CD4-positive, alpha-beta T cell treated with Interferon gamma for 1 hour (primary cell): ENCODE measurements around the gene MGAT4D.
"Not testable (repeated sequence)": the region's sequence is repeated elsewhere in the genome, so short reads cannot be mapped to it uniquely, and the experiment has no call there.

Experiments used
- DNase-seq: peaks from one replicate; pipeline ENCODE4 v3.0.0-alpha.2; 2020

The MGAT4D gene

DNA sequence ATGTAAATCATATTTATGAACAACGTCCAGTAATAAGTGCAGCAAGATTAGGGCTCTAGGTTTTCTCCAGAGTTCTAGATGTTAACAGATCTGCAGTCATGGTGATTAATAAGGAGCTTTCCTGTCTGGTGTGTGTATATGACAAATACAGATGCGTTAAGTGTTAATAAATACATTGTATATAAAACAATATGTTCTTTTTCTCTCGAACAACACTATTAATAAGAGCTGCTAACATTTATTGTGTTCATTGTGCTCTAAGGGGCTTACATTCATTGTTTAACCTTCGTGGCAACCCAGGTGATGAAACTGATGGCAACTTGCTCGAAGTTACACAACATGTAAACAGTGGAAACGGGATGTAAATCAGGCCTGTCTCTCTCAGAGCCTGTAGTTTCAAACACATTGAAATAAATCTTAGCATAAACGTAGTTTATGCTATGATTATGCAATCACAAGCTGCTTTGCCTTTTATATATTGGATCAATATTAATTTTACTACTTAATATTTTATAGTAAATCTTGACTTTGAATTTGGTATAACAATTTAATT is 70.1 kb downstream of the MGAT4D start:
- no peak for DNase-seq

DNA sequence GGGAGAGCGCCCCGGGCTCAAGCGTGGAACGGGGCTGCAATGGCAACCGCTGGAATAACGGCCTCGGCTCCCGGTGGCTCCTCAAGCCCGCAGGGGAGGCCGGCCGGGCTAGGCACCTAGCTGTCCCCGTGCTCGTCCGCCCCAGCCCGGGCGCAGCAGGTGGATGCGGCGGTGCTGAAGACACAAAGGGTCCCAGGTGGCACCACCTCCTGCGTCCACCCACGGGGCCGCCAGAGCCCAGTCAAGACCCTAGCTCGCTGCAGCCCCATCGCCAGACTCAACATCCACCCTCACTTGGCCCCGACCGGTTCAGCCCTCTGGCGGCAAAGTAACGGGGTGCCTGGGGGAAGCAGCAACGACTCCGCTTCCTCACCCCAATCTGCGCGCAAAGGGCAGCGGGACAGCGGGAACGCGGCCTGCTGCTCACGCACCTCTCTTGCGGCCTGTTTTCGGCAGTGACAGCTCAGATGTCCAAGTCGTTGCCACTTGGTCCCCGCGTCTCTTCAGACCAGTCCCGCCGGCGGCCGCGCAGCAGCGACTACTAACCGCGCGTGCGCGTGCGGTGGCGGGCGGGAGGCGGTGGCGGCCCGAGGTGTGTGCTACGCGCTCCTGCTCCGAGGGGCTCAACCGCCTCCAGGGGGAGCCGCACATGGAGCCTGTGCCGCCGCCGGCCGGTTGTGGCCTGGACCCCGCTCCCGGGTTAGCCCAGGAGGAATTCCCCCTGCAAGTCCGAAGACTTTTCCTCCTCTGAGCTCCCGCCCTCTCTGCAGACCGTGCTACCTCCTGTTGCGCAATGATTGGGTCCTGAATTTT is 70.8 kb downstream of the MGAT4D start, which contains the start of gene CLGN:
Gene CLGN (minus strand): TSS at position 543 of the 813 bp plus-strand sequence. CDS start 14,570 bp downstream, outside the sequence.
- peak; percentile 37 for DNase-seq

DNA sequence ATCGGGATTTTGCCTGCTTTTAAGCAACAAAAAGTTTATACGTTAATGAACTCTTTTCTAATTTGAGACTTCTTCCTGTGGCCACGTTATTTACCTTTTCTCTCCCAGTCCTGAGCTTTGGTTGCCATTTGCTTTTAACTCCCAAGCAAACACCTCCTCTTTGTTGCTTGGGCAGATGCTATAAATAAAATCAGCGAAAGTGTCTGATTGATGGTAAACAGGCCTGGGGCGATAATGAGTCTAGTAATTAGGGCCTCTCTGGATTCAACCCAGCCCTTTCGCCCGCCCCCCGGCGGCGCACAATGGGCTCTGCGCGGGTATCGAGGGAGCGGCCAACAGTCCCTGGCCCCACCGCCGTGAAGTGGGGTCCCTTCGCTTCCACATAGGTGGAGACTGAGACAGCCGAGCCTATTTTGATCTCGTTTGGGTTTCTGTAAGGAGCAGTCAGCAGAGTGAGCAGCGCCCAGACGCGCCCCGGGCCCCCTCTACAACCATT is 71.4 kb downstream of the MGAT4D start:
- no peak for DNase-seq

DNA sequence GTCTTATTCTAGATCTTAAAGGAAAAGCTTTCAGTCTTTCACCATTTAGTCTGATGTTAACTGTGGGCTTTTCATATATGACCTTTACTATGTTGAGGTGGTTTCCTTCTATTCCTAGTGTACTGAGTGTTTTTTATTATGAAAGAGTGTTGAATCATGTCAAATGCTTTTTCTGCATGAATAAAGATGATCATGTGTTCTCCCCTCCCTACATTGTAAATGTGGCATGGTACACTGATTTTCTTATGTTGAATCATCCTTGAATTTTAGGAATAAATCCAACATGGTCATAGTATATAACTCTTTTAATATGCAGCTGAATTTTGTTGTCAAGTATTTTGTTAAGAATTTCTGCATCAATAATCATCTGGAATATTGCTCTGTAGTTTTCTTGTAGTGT is 75.0 kb downstream of the MGAT4D start:
- no peak for DNase-seq

DNA sequence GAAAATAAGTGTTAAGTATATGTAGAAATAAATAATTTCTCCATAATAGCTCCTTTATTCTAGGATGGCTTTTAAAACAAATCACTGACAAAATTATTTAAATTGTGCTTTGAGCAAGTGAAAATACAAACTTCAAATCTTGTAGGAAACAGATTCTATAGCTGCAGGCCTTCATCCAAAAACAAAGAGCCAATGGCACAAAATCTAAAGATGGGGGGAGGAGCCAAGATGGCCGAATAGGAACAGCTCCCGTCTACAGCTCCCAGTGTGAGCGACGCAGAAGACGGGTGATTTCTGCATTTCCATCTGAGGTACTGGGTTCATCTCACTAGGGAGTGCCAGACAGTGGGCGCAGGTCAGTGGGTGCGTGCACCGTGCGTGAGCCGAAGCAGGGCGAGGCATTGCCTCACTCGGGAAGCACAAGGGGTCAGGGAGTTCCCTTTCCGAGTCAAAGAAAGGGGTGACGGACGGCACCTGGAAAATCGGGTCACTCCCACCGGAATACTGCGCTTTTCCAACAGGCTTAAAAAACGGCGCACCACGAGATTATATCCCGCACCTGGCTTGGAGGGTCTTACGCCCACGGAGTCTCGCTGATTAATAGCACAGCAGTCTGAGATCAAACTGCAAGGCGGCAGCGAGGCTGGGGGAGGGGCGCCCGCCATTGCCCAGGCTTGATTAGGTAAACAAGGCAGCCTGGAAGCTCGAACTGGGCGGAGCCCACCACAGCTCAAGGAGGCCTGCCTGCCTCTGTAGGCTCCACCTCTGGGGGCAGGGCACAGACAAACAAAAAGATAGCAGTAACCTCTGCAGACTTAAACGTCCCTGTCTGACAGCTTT is 84.7 kb downstream of the MGAT4D start:
- not testable (repeated sequence) for DNase-seq

DNA sequence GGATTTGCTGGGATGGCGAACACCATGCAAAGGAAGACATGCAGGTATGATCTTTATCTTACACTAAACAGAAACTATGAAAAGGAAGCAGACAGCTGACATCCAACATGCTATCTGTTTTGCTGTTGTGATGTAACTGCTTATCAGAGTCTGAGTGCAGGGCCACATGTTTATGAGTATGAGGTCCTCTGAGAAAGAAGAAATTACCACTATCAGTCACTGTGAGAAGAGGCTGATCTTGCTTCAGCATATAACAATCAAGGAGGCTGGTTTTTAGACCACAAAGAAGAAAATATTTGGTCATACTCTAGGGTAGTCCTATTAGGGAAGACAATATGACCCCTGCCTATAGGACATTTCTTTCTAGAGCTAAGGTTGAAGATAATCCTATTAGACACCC is 89.1 kb downstream of the MGAT4D start:
- DNase-seq, result no peak

DNA sequence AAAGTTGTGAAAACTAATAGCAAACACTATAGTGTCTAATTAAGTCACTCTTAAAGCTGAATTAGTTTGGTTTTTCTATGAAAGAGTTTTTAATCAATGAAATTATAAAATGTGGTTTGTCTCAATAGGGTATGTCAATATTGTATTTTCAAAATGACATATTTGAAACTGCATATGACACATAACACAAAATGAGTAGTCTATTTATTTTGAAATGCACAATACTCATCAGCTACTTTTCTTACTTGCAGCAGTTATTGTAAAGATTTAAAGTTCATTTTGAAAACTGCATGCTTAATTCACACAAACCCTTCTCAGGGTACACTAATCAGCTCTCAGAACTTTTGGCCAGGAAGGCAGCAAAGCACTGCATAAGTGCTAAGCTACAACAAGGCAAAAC is 91.8 kb downstream of the MGAT4D start:
- no peak for DNase-seq

DNA sequence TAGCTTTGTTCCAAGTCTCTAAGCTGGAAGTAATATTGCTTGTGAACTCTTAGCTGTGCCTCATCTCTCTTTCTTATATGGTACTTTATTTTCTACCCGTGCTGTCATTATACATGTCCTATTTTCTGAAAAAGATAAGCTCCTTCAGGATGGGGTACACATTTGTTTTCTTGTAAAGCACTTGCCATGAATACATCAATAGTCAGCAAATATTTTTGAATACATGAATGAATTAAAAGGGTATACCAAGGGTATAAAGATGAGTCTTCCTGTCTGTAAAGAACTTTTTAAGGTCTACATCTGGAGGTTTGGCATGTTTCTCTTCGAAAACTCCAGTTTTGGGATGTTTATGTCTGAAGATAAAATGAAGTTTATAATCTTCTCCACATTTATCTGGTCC is 98.0 kb downstream of the MGAT4D start:
- DNase-seq, result no peak

DNA sequence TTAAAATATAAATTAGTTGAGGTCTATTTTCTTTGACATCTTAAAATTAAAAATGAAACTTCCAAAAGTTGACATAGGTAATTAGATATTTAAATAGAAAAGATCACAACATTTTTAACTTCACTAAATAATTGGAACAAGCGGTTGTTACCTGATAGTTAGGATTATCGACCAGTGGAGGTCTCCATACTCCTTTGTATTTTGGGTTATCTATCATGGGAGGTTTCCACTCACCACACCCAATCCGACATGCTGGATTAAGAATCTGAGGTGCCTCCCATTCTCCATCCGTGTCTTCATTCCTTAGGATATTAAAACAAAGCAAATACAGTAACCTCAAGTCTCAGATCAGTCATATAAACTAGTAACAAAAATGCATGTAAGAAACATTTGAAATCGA is 102.4 kb downstream of the MGAT4D start:
- DNase-seq, result no peak
